HuH-7.5 (cell line): Measurements from ENCODE around the gene PAM.
A peak's percentile ranks its signal among the peaks of the same experiment; 100 is the strongest.

Experiments
- DNase-seq: peaks from one replicate; pipeline ENCODE4 v3.0.0; 2011; ENCODE audit warnings: low spot score

Gene PAM

GRCh38 chr5:102781786-102782185 lies 26.7 kb downstream of the PAM start:
- DNase-seq, result no peak

GRCh38 chr5:102782217-102782872 lies 27.2 kb downstream of the PAM start:
- no peak for DNase-seq

GRCh38 chr5:102787134-102787533 lies 32.0 kb downstream of the PAM start:
- DNase-seq, result no peak

GRCh38 chr5:102788788-102789187 lies 33.7 kb downstream of the PAM start:
- no peak for DNase-seq

- no peak for DNase-seq
Measured at GRCh38 chr5:102789469-102789868, 34.4 kb downstream of the PAM start.

- DNase-seq, result no peak
Measured at GRCh38 chr5:102790748-102791147, 35.6 kb downstream of the PAM start.

GRCh38 chr5:102792705-102793104 lies 37.6 kb downstream of the PAM start:
- no peak for DNase-seq

- DNase-seq, result no peak
Measured at GRCh38 chr5:102794047-102794446, 38.9 kb downstream of the PAM start.

GRCh38 chr5:102794677-102795331 lies 39.7 kb downstream of the PAM start:
- no peak for DNase-seq

GRCh38 chr5:102795526-102795925 lies 40.4 kb downstream of the PAM start:
- no peak for DNase-seq

GRCh38 chr5:102796009-102796408 lies 40.9 kb downstream of the PAM start:
- DNase-seq, result peak; percentile 25

- no peak for DNase-seq
Measured at GRCh38 chr5:102796498-102796897, 41.4 kb downstream of the PAM start.

- no peak for DNase-seq
Measured at GRCh38 chr5:102797322-102797884, 42.3 kb downstream of the PAM start.

GRCh38 chr5:102798104-102798785 lies 43.1 kb downstream of the PAM start:
- no peak for DNase-seq

- DNase-seq, result no peak
Measured at GRCh38 chr5:102799017-102799416, 43.9 kb downstream of the PAM start.

- no peak for DNase-seq
Measured at GRCh38 chr5:102800427-102800826, 45.3 kb downstream of the PAM start.

GRCh38 chr5:102801371-102801770 lies 46.3 kb downstream of the PAM start:
- no peak for DNase-seq

- no peak for DNase-seq
Measured at GRCh38 chr5:102802708-102803458, 47.8 kb downstream of the PAM start.

GRCh38 chr5:102807878-102808502 lies 52.9 kb downstream of the PAM start:
- no peak for DNase-seq

- no peak for DNase-seq
Measured at GRCh38 chr5:102809033-102809432, 53.9 kb downstream of the PAM start.

GRCh38 chr5:102811972-102812371 lies 56.9 kb downstream of the PAM start:
- DNase-seq, result no peak

GRCh38 chr5:102813740-102814139 lies 58.6 kb downstream of the PAM start:
- DNase-seq, result no peak
